WTC11 (cell line): ENCODE measurements around the gene GPR151.

ENCODE experiments used
- CTCF ChIP-seq: fragments of 200-600 bp; IDR thresholded peaks from 2 replicates; pipeline ENCODE4 v1.8.0; 2022; ENCODE audit warnings: antibody characterized with exemption
- JUN ChIP-seq: sonication (generic); formaldehyde crosslinking; IDR thresholded peaks from 2 replicates; pipeline ENCODE4 v1.8.0; 2023; ENCODE audit warnings: mild to moderate bottlenecking, missing genetic modification reagents
- MAX ChIP-seq: sonication (generic); formaldehyde crosslinking; IDR thresholded peaks from 2 replicates; pipeline ENCODE4 v1.8.0; 2022; ENCODE audit warnings: mild to moderate bottlenecking, missing genetic modification reagents
- NR1H2 ChIP-seq: sonication (generic); formaldehyde crosslinking; IDR thresholded peaks from 2 replicates; pipeline ENCODE4 v1.9.0; 2021; ENCODE audit warnings: mild to moderate bottlenecking, moderate library complexity, missing genetic modification reagents
- SP1 ChIP-seq: sonication (generic); formaldehyde crosslinking; conservative IDR thresholded peaks from 2 replicates; pipeline ENCODE4 v1.8.1; 2022; ENCODE audit warnings: missing genetic modification reagents
- STAT6 ChIP-seq: sonication (generic); formaldehyde crosslinking; conservative IDR thresholded peaks from 2 replicates; pipeline ENCODE4 v1.8.1; 2023; ENCODE audit warnings: mild to moderate bottlenecking, low read depth, missing genetic modification reagents, moderate library complexity
- USF2 ChIP-seq: sonication (generic); formaldehyde crosslinking; IDR thresholded peaks from 2 replicates; pipeline ENCODE4 v1.8.1; 2023; ENCODE audit warnings: mild to moderate bottlenecking, missing genetic modification reagents, moderate library complexity

GRCh38 chr5:146538432-146538831 lies 22.4 kb upstream of the GPR151 start:
- TF ChIP-seq SP1 (CRISPR knock-in tag) (no peak), STAT6 (CRISPR knock-in tag) (no peak), CTCF (no peak), JUN (CRISPR knock-in tag) (no peak), NR1H2 (CRISPR knock-in tag) (no peak), MAX (CRISPR knock-in tag) (no peak), USF2 (no peak)
